Naive thymus-derived CD4-positive, alpha-beta T cell (primary cell): ENCODE measurements around the gene SCYGR5. TPM values are rescaled to one million over a fixed set of nuclear protein-coding genes. Genes with fewer than 3 reads are reported as not detected.

Experiments
- ATAC-seq: fragments of 150-1000 bp; cut with Tn5 transposase; 2 replicates; pipeline ENCODE4 v1.10.0; 2021; ENCODE audit warnings: mild to moderate bottlenecking, moderate library complexity
- CTCF ChIA-PET: fragments of 350-600 bp; sonication (Branson Sonifier 250); formaldehyde crosslinking; loops from one replicate; lab custom pipeline; 2021; ENCODE audit warnings: antibody characterized with exemption; lab: Charles Lee
- POLR2A ChIA-PET: fragments of 350-600 bp; sonication (Branson Sonifier 250); formaldehyde crosslinking; loops from one replicate; lab custom pipeline; 2021; ENCODE audit warnings: antibody characterized with exemption, inconsistent platforms; lab: Charles Lee
- DNase-seq, 9 donors: peaks; one replicate each; pipeline versions ENCODE4 v3.0.0 to v3.0.0-alpha.2; 2020 to 2022; ENCODE audit warnings: mixed read lengths in 1 of 9
- H3K27ac ChIP-seq: one replicate; pipeline ENCODE4 v1.7.0; 2013; ENCODE audit warnings: mild to moderate bottlenecking, low read depth, low read length, moderate library complexity
- H3K27me3 ChIP-seq, 2 donors: one replicate each; pipeline ENCODE4 v1.7.0; 2013; ENCODE audit warnings: low read length in 2 of 2, mild to moderate bottlenecking in 2 of 2, moderate library complexity in 2 of 2; ENCODE audit not compliant: control insufficient read depth in 2 of 2, insufficient read depth in 2 of 2
- H3K36me3 ChIP-seq, 3 experiments: 1 replicate in 2 of 3; 2 replicates in 1 of 3; pipeline ENCODE4 v1.7.0; 2013; ENCODE audit warnings: low read length in 3 of 3, mild to moderate bottlenecking in 3 of 3, moderate library complexity in 1 of 3; ENCODE audit not compliant: insufficient read depth in 3 of 3, control insufficient read depth in 2 of 3
- H3K4me1 ChIP-seq, 2 donors: one replicate each; pipeline ENCODE4 v1.7.0; 2013; ENCODE audit warnings: low read length in 2 of 2, mild to moderate bottlenecking in 2 of 2, moderate library complexity in 1 of 2; ENCODE audit not compliant: control insufficient read depth in 2 of 2, insufficient read depth in 2 of 2
- H3K4me3 ChIP-seq: 2 replicates; pipeline ENCODE4 v1.7.0; 2013; ENCODE audit warnings: mild to moderate bottlenecking, low read length
- H3K9me3 ChIP-seq, 3 experiments: 1 replicate in 2 of 3; 2 replicates in 1 of 3; pipeline ENCODE4 v1.7.0; 2013; ENCODE audit warnings: low read length in 3 of 3; ENCODE audit not compliant: control insufficient read depth in 2 of 3
- H3K27ac Mint-ChIP-seq, 9 donors: one replicate each; pipeline ENCODE4 v1.8.0; 2020 to 2022; ENCODE audit warnings: mixed read lengths in 9 of 9, mild to moderate bottlenecking in 8 of 9, moderate library complexity in 5 of 9, inconsistent platforms in 2 of 9
- H3K27me3 Mint-ChIP-seq, 5 donors: one replicate each; pipeline ENCODE4 v1.8.0; 2021 to 2022; ENCODE audit warnings: mixed read lengths in 5 of 5, mild to moderate bottlenecking in 1 of 5
- H3K36me3 Mint-ChIP-seq, 5 donors: one replicate each; pipeline ENCODE4 v1.8.0; 2020 to 2022; ENCODE audit warnings: mixed read lengths in 5 of 5, mild to moderate bottlenecking in 3 of 5, inconsistent platforms in 1 of 5
- H3K4me1 Mint-ChIP-seq, 7 donors: one replicate each; pipeline ENCODE4 v1.8.0; 2020 to 2022; ENCODE audit warnings: mixed read lengths in 7 of 7, mild to moderate bottlenecking in 3 of 7, inconsistent platforms in 1 of 7
- H3K4me3 Mint-ChIP-seq, 10 donors: one replicate each; pipeline ENCODE4 v1.8.0; 2020 to 2022; ENCODE audit warnings: mild to moderate bottlenecking in 10 of 10, mixed read lengths in 10 of 10, moderate library complexity in 6 of 10, inconsistent platforms in 2 of 10
- H3K9me3 Mint-ChIP-seq, 11 donors: one replicate each; pipeline ENCODE4 v1.8.0; 2020 to 2022; ENCODE audit warnings: mixed read lengths in 11 of 11, mild to moderate bottlenecking in 4 of 11, inconsistent platforms in 1 of 11, moderate library complexity in 1 of 11
- intact Hi-C, 2 donors: fragments of 100-400 bp; cut with micrococcal nuclease; formaldehyde crosslinking; loops; one replicate each; pipeline ENCODE4 v1.15.1; 2023
- polyA plus RNA-seq, 2 donors: library from polyadenylated mRNA; unstranded; fragments of 300-500 nt; fragmentation: Illumina TruSeq; gene quantifications; one replicate each; pipeline ENCODE4 v1.2.3, GENCODE V29; 2021
- total RNA-seq, 6 experiments: library from RNA in 5 of 6; stranded (reverse) in 5 of 6; gene quantifications; 1 replicate in 5 of 6; 2 replicates in 1 of 6; pipeline ENCODE4 v1.2.3 and lab custom pipeline; 2021 to 2026

Gene SCYGR5
- total and polyA plus RNA-seq, 7 experiments from 2014 or later = not detected

DNA sequence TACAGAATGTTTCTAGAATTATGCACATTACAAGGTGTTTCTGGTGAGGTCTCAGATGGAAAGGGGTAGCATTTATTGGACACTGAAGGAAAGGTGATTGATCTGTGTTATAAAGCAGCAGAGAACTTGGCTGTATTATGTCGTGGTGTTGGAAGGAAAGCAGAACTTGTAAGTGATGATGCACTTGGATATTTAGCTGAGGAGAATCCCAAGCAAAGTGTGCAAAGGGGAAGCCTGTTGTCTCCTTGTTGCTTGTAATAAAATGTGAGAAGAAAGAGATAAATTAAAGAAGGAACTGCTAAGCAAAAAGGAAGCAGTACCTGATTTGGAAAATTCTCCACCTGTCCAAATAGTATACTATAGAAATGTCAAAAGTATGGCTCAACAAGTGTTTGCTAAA is 12.2 kb upstream of the SCYGR5 start:
- Histone ChIP-seq H3K4me1 (no peaks in the 10 kb centered on the region), H3K36me3 (no peaks in the 10 kb centered on the region), H3K27ac (no peak overlapping the region), H3K9me3 (no peaks in the 10 kb centered on the region), H3K27me3 (no peaks in the 10 kb centered on the region), H3K4me3 (no peak overlapping the region)
- Mint-ChIP-seq H3K9me3 (no peaks in the 10 kb centered on the region), H3K4me3 (no peak overlapping the region), H3K4me1 (no peaks in the 10 kb centered on the region), H3K27ac (no peak overlapping the region), H3K27me3 (peaks cover 3 to 16% (median 9%) of the 10 kb centered on the region in 5 donors), H3K36me3 (no peaks in the 10 kb centered on the region)
- intact Hi-C loops = no loop called here
- CTCF ChIA-PET = no interaction called here
- ATAC-seq (no peak), DNase-seq (no peak)
- POLR2A ChIA-PET = no interaction called here

DNA sequence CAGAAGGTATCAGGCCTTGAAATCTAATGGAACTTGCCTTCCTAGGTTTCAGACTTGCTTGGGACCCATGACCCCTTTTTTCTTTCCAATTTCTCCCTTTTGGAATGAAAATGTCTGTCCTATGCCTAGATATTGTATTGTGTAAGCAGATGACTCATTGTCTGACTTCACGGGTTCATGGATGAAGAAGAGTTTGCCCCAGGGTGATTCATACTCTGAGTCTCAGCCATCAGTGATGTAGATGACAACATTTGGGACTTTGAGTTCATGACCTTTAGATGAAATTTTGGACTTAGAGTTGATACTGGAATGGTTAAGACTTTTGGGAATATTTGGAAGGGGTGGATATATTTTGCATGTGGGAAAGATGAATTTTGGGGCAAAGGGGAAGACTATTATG is 11.2 kb upstream of the SCYGR5 start:
- DNase-seq (no peak), ATAC-seq (no peak)
- intact Hi-C loops = loop anchor here in 1 of 2 donors (5.0 kb wide), 1 partner anchor 173 kb away; no protein-coding TSS in a partner anchor
- no peak overlapping the region for H3K27ac ChIP-seq
- no peaks in the 10 kb centered on the region for H3K9me3 ChIP-seq
- ChIA-PET CTCF (no interaction called here), POLR2A (no interaction called here)
- H3K4me3 ChIP-seq = no peak overlapping the region
- no peaks in the 10 kb centered on the region for H3K4me1 ChIP-seq
- no peaks in the 10 kb centered on the region for H3K4me1 Mint-ChIP-seq
- no peaks in the 10 kb centered on the region for H3K36me3 ChIP-seq
- H3K36me3 Mint-ChIP-seq = no peaks in the 10 kb centered on the region
- no peak overlapping the region for H3K27ac Mint-ChIP-seq
- H3K9me3 Mint-ChIP-seq = no peaks in the 10 kb centered on the region
- no peak overlapping the region for H3K4me3 Mint-ChIP-seq
- peaks cover 0 to 12% (median 4%) of the 10 kb centered on the region in 5 donors for H3K27me3 Mint-ChIP-seq
- H3K27me3 ChIP-seq = no peaks in the 10 kb centered on the region

DNA sequence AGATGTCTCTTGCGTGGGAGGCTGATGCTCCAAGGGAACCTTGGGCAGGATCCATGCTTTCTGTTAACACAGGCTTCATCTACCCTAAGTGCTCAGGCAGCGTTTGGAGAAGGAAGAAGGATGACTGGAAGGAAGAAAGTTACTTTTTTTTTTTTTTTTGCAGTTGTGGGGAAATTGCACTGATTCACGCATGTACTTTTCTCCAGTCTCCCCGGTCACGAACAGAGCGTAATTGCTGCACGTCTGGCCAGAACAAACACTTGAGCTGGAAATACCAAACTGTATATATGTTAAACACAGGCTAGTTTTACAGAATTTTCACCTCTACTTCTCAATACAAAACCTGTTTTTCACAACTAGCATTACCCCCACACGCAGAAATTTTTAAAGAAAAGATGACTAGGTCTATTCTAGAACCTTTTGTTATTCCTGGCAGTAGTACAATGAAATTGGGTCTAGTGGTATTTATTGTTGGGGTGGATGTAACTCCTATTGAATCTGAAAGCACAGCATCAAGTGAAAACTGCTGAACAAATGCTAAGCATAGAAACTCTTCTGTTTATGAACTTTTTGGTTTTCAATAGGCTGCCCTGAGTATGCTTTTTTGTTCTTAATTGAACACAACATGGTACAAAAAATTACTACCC is 9.3 kb upstream of the SCYGR5 start:
- Mint-ChIP-seq H3K36me3 (no peaks in the 10 kb centered on the region), H3K27me3 (peaks cover 0 to 8% (median 2%) of the 10 kb centered on the region in 5 donors), H3K9me3 (no peaks in the 10 kb centered on the region), H3K27ac (no peak overlapping the region), H3K4me1 (no peaks in the 10 kb centered on the region), H3K4me3 (no peak overlapping the region)
- no peak for ATAC-seq
- no peaks in the 10 kb centered on the region for H3K4me1 ChIP-seq
- H3K36me3 ChIP-seq = no peaks in the 10 kb centered on the region
- no peak overlapping the region for H3K27ac ChIP-seq
- H3K9me3 ChIP-seq = no peaks in the 10 kb centered on the region
- H3K27me3 ChIP-seq = no peaks in the 10 kb centered on the region
- intact Hi-C loops = loop anchor here in 1 of 2 donors (5.0 kb wide), 1 partner anchor 175 kb away; no protein-coding TSS in a partner anchor
- CTCF ChIA-PET = interaction anchor here (1.7 kb wide), 1 partner anchor 205 kb away, joined by 7 read pairs; no protein-coding TSS in a partner anchor
- no peak for DNase-seq
- no peak overlapping the region for H3K4me3 ChIP-seq
- POLR2A ChIA-PET = no interaction called here

DNA sequence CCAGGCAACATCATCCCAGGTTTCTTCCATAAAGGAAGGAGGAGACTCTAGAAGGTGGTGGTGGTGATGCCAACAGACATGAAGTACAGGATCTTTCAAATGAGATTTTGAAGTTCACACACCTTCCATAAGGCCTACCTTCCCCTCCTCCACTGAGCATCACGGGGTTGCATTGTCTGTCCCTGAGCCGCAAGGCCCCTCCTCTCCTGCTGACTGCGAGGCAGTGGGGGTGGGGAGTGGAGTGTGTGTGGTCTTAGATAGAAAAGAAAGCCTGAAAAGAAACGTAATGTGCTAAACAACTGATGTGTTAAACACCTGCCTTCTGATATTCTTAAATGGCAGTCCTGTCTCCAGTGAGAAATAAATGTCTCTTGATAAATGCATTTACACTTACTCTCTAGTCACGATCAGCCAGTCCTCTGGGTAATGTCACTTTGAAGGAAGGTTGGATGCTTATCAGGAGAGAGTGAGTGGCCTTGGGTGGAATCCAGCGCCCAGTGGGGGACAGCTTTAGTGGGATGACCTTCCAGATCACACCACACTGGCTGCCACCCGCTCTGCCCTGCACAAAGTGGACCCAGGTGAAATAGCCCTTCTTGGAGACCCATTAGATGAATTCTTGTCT is 5.5 kb upstream of the SCYGR5 start:
- ChIA-PET POLR2A (no interaction called here), CTCF (no interaction called here)
- Mint-ChIP-seq H3K27ac (no peak overlapping the region), H3K9me3 (no peaks in the 10 kb centered on the region), H3K4me3 (no peak overlapping the region), H3K27me3 (peaks cover 0 to 8% (median 0%) of the 10 kb centered on the region in 5 donors), H3K36me3 (no peaks in the 10 kb centered on the region), H3K4me1 (no peaks in the 10 kb centered on the region)
- Histone ChIP-seq H3K36me3 (no peaks in the 10 kb centered on the region), H3K4me1 (no peaks in the 10 kb centered on the region), H3K4me3 (no peak overlapping the region), H3K9me3 (no peaks in the 10 kb centered on the region), H3K27ac (no peak overlapping the region), H3K27me3 (no peaks in the 10 kb centered on the region)
- intact Hi-C loops = no loop called here
- DNase-seq (no peak), ATAC-seq (no peak)

GRCh38 chr2:227661827-227662226 is 4.8 kb upstream of the SCYGR5 start:
- Mint-ChIP-seq H3K27me3 (peaks cover 0 to 8% (median 0%) of the 10 kb centered on the region in 5 donors), H3K4me3 (no peak overlapping the region), H3K4me1 (no peaks in the 10 kb centered on the region), H3K9me3 (no peaks in the 10 kb centered on the region), H3K27ac (no peak overlapping the region), H3K36me3 (no peaks in the 10 kb centered on the region)
- no peak overlapping the region for H3K4me3 ChIP-seq
- H3K27ac ChIP-seq = no peak overlapping the region
- no peaks in the 10 kb centered on the region for H3K9me3 ChIP-seq
- CTCF ChIA-PET = no interaction called here
- intact Hi-C loops = no loop called here
- no peaks in the 10 kb centered on the region for H3K27me3 ChIP-seq
- DNase-seq = no peak
- ATAC-seq = no peak
- no peaks in the 10 kb centered on the region for H3K4me1 ChIP-seq
- POLR2A ChIA-PET = no interaction called here
- H3K36me3 ChIP-seq = no peaks in the 10 kb centered on the region

DNA sequence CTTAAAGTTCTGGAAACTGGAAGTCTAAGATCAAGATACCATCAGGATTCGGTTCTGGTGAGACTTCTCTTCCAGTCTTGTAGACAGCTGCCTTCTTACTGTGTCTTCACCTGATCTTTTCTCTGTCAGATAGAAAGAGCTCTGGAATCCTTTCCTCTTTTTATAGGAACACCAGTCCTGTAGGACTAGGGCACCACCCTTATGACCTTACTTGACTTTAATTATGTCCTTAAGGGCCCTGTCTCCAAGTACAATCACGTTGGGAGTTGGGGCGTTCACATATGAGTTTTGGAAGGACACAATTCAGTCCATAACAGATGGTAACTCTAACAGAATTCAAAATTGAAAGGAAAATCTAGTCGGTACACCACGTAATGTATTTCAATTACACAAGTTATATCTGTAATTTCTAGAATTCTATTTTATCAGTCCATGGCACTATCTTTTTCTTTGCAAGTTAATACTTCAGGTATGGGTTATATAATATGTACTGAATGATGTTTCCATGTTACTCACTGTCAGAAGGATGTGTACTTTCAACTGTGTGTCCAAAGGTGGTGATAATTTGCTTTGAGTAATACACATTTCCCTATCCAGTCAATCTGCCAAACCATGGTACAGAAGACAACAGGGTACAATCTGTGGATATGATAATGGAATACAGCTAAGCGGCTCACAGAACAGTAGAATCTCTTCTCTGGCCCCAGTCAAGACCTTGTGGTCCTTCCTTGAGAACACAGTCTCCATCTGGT is 1.2 kb upstream of the SCYGR5 start:
- Mint-ChIP-seq H3K36me3 (no peaks in the 10 kb centered on the region), H3K27ac (no peak overlapping the region), H3K4me3 (no peak overlapping the region), H3K27me3 (peaks cover 0 to 4% (median 0%) of the 10 kb centered on the region in 5 donors), H3K9me3 (no peaks in the 10 kb centered on the region), H3K4me1 (no peaks in the 10 kb centered on the region)
- Histone ChIP-seq H3K9me3 (no peaks in the 10 kb centered on the region), H3K27me3 (no peaks in the 10 kb centered on the region), H3K27ac (no peak overlapping the region), H3K4me3 (no peak overlapping the region), H3K4me1 (no peaks in the 10 kb centered on the region), H3K36me3 (no peaks in the 10 kb centered on the region)
- CTCF ChIA-PET = no interaction called here
- DNase-seq (no peak), ATAC-seq (no peak)
- intact Hi-C loops = no loop called here
- POLR2A ChIA-PET = no interaction called here
